Measurements from ENCODE around the gene MBP. TPM values are rescaled to one million over a fixed set of nuclear protein-coding genes. Genes with fewer than 3 reads are reported as not detected.

MBP gene
- total RNA-seq, 1 experiment from 2014 or later: 3.4 TPM

DNA sequence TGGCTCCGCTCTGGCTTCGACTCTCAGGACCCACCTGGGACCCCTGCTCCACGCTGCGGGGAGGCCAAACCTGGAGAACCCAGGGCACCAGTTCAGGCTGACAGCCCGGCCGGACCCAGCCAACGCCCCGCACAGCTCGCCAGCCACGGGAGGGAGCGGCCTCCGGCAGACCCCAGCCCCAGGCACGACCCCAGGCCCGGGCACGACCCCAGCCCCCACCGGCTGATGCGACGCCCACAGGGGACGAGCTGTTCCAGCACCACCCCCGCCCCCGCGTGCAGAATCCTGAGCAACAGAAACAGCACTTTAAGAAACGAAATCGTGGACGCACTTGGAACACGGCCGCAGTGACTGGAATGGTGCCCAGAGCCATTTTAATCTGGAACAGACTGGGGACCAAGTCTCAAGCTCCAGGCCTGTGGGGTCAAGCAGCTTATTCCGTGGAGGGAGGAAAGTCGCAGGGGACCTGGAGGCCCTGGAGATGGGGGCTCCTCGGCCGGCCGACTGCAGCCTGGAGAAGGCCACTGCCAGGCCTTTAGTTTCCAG is 74.2 kb downstream of the MBP start:
- in situ Hi-C loops (cut with HindIII; ENCODE audit: low sequenced_read_pairs): no loop called here
- no peak for DNase-seq (ENCODE audit: low spot score)

GRCh38 chr18:77057006-77057395 is 75.6 kb downstream of the MBP start:
- in situ Hi-C loops (cut with HindIII; ENCODE audit: low sequenced_read_pairs): no loop called here
- no peak for DNase-seq (ENCODE audit: low spot score)

DNA sequence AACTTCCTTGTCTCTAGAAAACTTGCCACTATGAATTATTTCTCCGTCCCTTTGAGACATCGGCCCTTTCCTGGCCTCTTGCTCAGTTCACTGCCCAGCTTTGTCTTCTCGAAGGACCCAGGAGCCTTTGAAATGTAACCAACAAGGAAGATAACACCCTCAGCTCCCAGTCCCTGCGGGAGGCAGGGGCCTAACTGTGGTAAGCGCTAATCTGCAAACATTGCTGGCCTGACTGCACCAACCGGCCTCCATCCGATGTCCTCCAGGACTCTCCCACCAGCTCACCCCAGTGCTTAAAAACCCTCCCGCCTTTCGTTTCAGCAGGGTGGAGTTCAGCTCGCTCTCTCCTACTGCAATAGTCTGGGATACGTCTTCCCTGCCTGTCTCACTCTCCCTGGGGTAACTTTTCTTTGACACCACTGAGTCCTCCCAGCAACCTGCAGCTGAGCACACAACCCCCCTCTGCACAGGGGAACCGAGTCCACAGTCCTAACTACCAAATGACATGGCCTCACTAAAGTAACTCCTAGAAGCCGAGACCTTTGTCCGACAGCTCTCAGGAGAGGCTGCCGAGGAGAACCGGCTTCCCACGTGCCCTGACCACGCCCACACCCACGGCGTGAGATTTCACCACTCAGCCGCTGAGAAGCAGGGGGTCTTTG is 76.1 kb downstream of the MBP start:
- in situ Hi-C loops (cut with HindIII; ENCODE audit: low sequenced_read_pairs): no loop called here
- no peak for DNase-seq (ENCODE audit: low spot score)

- in situ Hi-C loops (cut with HindIII; ENCODE audit: low sequenced_read_pairs): no loop called here
- no peak for DNase-seq (ENCODE audit: low spot score)
Observed at GRCh38 chr18:77055429-77056300, 76.9 kb downstream of the MBP start.

DNA sequence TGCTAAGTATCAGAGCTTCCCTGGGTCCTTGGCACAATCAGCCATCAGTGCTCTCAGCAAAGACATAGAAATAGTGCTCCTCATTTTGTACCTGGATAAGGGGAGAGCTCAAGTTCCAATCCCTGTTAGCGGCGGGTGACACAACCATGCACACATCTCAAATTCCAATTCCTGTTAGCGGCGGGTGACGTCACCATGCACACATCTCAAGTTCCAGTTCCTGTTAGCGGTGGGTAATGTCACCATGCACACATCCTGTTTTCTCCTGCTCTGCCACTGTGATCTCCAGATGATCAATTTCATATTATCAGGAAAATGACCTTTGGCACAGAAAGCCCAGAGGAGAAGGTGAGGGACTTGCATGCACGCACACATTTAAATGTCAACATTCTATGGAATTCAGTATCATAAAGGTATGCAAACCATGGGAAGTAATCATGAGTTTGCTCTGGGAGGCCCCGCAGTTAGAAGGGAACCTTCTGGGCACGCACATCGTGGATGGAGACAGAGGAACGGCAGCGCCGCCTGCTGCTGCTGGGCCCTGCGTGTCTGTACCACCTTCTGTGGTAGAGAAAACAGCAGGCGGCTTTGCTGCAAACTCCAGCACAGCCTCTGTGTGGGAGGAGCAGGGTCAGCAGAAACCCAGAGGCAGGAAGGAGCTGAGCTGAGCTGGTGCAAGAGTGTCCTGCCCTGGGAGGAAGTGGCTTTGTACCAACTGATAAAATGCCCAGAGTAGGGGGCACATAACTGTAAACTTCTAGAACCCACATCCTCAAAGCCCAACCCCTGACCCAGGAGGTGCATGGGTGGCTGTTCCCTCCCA is 77.8 kb downstream of the MBP start:
- in situ Hi-C loops (cut with HindIII; ENCODE audit: low sequenced_read_pairs): no loop called here
- DNase-seq (ENCODE audit: low spot score): no peak

GRCh38 chr18:77054288-77054605 is 78.3 kb downstream of the MBP start:
- in situ Hi-C loops (cut with HindIII; ENCODE audit: low sequenced_read_pairs): no loop called here
- no peak for DNase-seq (ENCODE audit: low spot score)

- in situ Hi-C loops (cut with HindIII; ENCODE audit: low sequenced_read_pairs): no loop called here
- no peak for DNase-seq (ENCODE audit: low spot score)
Observed at GRCh38 chr18:77053616-77054287, 78.8 kb downstream of the MBP start.

DNA sequence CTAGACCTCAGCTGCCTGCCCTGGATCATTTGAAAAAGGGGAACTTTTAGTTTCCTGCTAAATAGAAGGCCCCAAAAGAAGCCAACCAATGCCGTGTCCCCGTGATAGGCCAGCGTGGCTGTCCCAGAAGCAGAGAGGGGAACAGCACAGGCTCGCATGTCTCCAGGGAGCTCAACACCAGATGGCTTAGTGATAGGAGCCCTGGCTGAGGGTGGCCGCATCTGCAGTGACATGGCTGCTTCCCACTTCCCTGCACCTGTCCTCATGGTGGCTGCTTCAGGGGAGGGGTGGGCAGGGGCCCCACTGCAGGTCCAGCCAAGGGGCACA is 79.6 kb downstream of the MBP start:
- no peak for DNase-seq (ENCODE audit: low spot score)
- in situ Hi-C loops (cut with HindIII; ENCODE audit: low sequenced_read_pairs): no loop called here

DNA sequence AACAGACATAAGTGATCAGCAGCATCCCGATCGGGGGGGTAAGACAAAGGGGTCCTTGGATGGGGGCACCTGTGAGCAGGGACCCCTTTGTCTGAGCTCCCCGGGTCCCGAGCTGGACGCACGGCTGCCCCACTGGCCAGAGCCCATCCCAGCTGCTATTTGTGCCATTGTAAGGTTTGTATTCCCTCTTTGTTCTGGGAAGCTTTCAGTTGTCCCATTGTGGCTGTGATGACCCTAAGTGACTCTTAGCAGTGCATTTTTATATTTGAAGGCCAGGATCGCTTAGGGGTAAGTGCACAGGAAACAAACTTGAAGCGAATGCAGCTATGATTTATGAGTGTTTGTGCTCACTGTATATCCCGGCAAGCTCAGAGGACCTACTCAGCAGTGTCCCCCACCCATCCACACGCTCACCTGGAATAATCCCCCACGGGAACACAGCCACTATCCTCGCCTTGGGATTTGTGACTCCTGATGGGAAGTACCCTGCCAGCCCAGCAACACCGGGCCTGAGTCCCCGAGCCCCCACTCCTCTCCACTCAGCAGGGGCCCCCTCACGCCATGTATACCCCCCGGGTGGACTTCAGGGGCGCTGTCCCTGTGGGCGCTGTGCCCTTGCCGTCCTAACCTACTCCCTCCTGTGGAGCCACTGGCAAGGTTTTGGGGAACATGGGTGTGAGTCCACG is 80.1 kb downstream of the MBP start:
- no peak for DNase-seq (ENCODE audit: low spot score)
- in situ Hi-C loops (cut with HindIII; ENCODE audit: low sequenced_read_pairs): no loop called here

DNA sequence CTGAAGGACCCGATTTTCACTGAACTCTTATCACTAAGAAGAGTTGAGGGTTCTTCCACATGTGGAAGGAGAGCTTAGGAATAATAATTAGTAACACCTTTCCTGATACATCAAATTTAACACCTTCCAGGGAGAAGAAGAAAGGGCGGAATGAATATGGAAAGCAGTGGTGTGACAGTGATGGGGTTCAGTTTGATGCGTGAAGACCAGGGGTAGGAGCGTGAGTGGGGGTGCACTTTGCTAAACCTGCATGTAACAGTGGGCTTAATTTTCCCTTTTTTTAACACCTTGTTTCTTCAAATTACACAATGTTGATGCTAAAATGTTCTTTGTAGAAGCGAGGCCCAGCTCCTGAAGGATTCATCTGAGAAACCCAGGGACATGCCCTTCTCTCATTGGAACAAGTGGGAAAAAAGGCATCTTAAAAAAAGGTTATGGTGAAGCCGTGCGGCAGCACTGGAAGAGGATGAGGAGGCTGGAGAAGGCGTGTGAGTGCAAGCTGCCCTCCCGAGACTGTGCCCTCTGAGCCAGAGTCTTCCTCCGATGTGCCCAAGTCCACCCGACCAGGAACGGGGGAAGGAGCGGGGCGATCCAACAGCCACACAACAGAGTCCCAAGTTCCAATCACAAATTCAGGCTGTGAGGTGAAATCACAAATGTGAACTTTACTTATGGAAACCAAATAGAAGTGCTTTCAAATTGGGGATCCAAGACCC is 80.8 kb downstream of the MBP start:
- in situ Hi-C loops (cut with HindIII; ENCODE audit: low sequenced_read_pairs): no loop called here
- DNase-seq (ENCODE audit: low spot score): no peak

- no peak for DNase-seq (ENCODE audit: low spot score)
- in situ Hi-C loops (cut with HindIII; ENCODE audit: low sequenced_read_pairs): no loop called here
Observed at GRCh38 chr18:77049938-77050337, 82.6 kb downstream of the MBP start.

GRCh38 chr18:77047803-77048419 is 84.7 kb downstream of the MBP start:
- in situ Hi-C loops (cut with HindIII; ENCODE audit: low sequenced_read_pairs): no loop called here
- DNase-seq (ENCODE audit: low spot score): no peak

GRCh38 chr18:77046994-77047393 is 85.6 kb downstream of the MBP start:
- in situ Hi-C loops (cut with HindIII; ENCODE audit: low sequenced_read_pairs): no loop called here
- no peak for DNase-seq (ENCODE audit: low spot score)

DNA sequence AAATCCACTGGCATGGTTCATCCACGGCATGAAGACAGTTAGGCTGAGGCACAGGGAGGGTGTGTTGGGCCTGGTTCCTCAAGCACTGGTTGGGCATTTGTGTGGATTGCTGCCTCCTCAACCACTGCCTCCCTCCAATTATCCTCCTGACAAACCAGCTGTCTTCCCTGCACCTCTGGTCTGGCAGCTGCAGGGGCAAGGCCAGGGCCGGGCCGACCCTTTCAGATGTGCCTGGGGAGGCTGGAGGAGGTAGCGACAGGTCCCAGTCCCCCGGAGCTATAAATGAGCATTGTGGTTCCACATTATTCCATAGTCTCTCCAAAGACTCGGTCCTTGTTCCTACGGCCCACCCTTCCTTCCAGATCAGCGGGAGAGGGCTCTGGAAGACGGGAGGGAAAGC is 86.2 kb downstream of the MBP start:
- in situ Hi-C loops (cut with HindIII; ENCODE audit: low sequenced_read_pairs): no loop called here

GRCh38 chr18:77045677-77046076 is 86.9 kb downstream of the MBP start:
- in situ Hi-C loops (cut with HindIII; ENCODE audit: low sequenced_read_pairs): no loop called here
- no peak for DNase-seq (ENCODE audit: low spot score)

More for the DNA sequence above, 86.2 kb downstream of the MBP start:
- no peak for DNase-seq (ENCODE audit: low spot score)

DNA sequence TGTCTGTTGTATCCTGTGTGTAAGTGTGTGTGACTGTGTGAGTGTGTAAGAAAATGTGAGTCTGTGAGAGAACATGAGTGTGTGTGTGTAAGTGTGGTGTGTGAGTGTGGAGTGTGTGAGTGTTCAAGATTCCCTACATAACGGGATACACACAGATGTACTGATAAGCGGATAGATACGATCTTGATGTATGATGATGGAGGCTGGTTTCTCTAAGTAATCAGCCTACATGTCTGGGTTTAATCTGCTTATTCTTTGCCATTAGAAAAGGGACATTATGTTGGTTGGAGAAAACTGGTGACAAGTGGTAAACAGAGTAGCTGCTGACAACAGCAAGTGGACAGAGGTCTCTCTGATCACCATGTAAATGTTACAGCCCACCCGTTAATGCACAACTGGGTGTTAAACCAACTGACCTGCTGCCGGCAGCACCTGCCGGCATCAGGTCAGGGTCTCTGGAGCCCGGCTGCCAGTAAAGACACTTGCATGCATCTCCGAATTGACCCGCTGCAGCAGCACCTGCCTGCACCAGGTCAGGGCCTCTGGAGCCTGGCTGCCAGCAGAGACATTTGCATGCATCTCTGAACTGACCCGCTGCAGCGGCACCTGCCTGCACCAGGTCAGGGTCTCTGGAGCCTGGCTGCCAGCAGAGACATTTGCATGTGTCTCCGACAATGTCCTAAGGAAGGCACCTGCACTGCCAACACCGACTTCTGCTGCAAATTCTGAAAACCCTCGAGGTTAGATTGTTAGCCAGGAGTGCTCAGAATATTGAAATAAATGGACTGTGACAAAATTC is 87.5 kb downstream of the MBP start:
- no peak for DNase-seq (ENCODE audit: low spot score)
- in situ Hi-C loops (cut with HindIII; ENCODE audit: low sequenced_read_pairs): no loop called here

Data from G401 (cell line).